Ecto neural progenitor cell (in vitro differentiated cells): ENCODE results near the gene NGF.
"Not testable (repeated sequence)": the region's sequence is repeated elsewhere in the genome, so short reads cannot be mapped to it uniquely, and the experiment has no call there.

Source experiments
- DNase-seq: peaks from one replicate; pipeline ENCODE4 v3.0.0-alpha.2; 2018; ENCODE audit warnings: low spot score

Gene NGF

GRCh38 chr1:115309504-115309903, 28.5 kb downstream of the NGF start:
- not testable (repeated sequence) for DNase-seq

- no peak for DNase-seq
Observed at GRCh38 chr1:115308969-115309368, 29.1 kb downstream of the NGF start.

- DNase-seq: no peak
Observed at GRCh38 chr1:115307661-115308060, 30.4 kb downstream of the NGF start.

- no peak for DNase-seq
Observed at GRCh38 chr1:115306146-115306545, 31.9 kb downstream of the NGF start.

- DNase-seq: no peak
Observed at GRCh38 chr1:115303364-115303763, 34.7 kb downstream of the NGF start.

GRCh38 chr1:115302390-115302961, 35.6 kb downstream of the NGF start:
- no peak for DNase-seq

- DNase-seq: no peak
Observed at GRCh38 chr1:115301438-115302020, 36.5 kb downstream of the NGF start.

GRCh38 chr1:115300087-115300876, 37.8 kb downstream of the NGF start:
- DNase-seq: no peak

GRCh38 chr1:115299266-115299665, 38.8 kb downstream of the NGF start:
- DNase-seq: no peak

GRCh38 chr1:115296981-115297380, 41.1 kb downstream of the NGF start:
- no peak for DNase-seq

- DNase-seq: no peak
Observed at GRCh38 chr1:115295904-115296696, 41.9 kb downstream of the NGF start.

GRCh38 chr1:115293899-115294298, 44.1 kb downstream of the NGF start:
- no peak for DNase-seq

GRCh38 chr1:115293006-115293405, 45.0 kb downstream of the NGF start:
- DNase-seq: no peak

- no peak for DNase-seq
Observed at GRCh38 chr1:115291741-115292140, 46.3 kb downstream of the NGF start.

- no peak for DNase-seq
Observed at GRCh38 chr1:115289940-115290339, 48.1 kb downstream of the NGF start.

GRCh38 chr1:115288591-115289198, 49.4 kb downstream of the NGF start:
- DNase-seq: no peak

- DNase-seq: no peak
Observed at GRCh38 chr1:115286431-115287205, 51.4 kb downstream of the NGF start.

- no peak for DNase-seq
Observed at GRCh38 chr1:115284209-115284608, 53.8 kb downstream of the NGF start.

- no peak for DNase-seq
Observed at GRCh38 chr1:115283681-115284146, 54.3 kb downstream of the NGF start.

GRCh38 chr1:115283249-115283648, 54.8 kb downstream of the NGF start:
- DNase-seq: no peak

GRCh38 chr1:115282807-115283208, 55.2 kb downstream of the NGF start:
- no peak for DNase-seq
